Sigmoid colon (tissue), 7 donors: ENCODE data around the gene DACH1. TPM values are rescaled to one million over a fixed set of nuclear protein-coding genes. Genes with fewer than 3 reads are reported as not detected.

Experiments used
- DNase-seq: peaks from one replicate; pipeline ENCODE4 v3.0.0-alpha.2; 2019
- H3K27ac ChIP-seq, 4 donors: fragments of 200-600 bp; sonication (generic); one replicate each; pipeline ENCODE4 v1.5.1; 2016 to 2019; ENCODE audit warnings: mild to moderate bottlenecking in 1 of 4
- H3K27me3 ChIP-seq, 3 donors: fragments of 200-600 bp; sonication (generic); one replicate each; pipeline ENCODE4 v1.5.1; 2019; ENCODE audit warnings: mild to moderate bottlenecking in 1 of 3
- H3K36me3 ChIP-seq, 4 donors: fragments of 200-600 bp; sonication (generic); one replicate each; pipeline ENCODE4 v1.5.1; 2016 to 2019
- H3K4me1 ChIP-seq, 4 donors: fragments of 200-600 bp; sonication (generic); one replicate each; pipeline ENCODE4 v1.5.1; 2017 to 2019
- H3K4me3 ChIP-seq, 4 donors: fragments of 200-600 bp; sonication (generic); one replicate each; pipeline ENCODE4 v1.5.1; 2017 to 2019; ENCODE audit warnings: mild to moderate bottlenecking in 2 of 4, moderate library complexity in 1 of 4
- H3K9me3 ChIP-seq, 4 donors: fragments of 200-600 bp in 3 of 4; sonication (generic) in 3 of 4; one replicate each; pipeline versions ENCODE4 v1.5.1 to v1.6.1; 2013 to 2019
- CTCF ChIP-seq, 4 experiments: fragments of 450-650 bp in 3 of 4; fragments of 200-600 bp in 1 of 4; IDR thresholded peaks; one replicate each; pipeline ENCODE4 v1.5.1; 2016 to 2019; ENCODE audit warnings: antibody characterized with exemption in 4 of 4, mild to moderate bottlenecking in 3 of 4, moderate library complexity in 2 of 4
- EP300 ChIP-seq, 4 donors: sonication (generic); formaldehyde crosslinking; IDR thresholded peaks; one replicate each; pipeline ENCODE4 v1.6.1; 2017; ENCODE audit warnings: antibody characterized with exemption in 4 of 4
- POLR2A ChIP-seq, 2 donors: fragments of 450-650 bp; IDR thresholded peaks; one replicate each; pipeline ENCODE4 v1.6.1; 2016; ENCODE audit warnings: antibody characterized with exemption in 2 of 2, mild to moderate bottlenecking in 2 of 2, moderate library complexity in 2 of 2
- POLR2AphosphoS5 ChIP-seq, 4 donors: sonication (generic); formaldehyde crosslinking; IDR thresholded peaks; one replicate each; pipeline ENCODE4 v1.6.1; 2017; ENCODE audit warnings: antibody characterized with exemption in 4 of 4
- WGBS, 2 donors: extraction: QIAGEN DNeasy Blood & Tissue Kit; methylation state at CpG; one replicate each; pipeline ENCODE4 v1.1.7; 2013; 5-methylcytosine and 5-hydroxymethylcytosine counted together
- intact Hi-C: fragments of 100-400 bp; cut with DNase I; formaldehyde crosslinking; loops from one replicate; pipeline ENCODE4 v1.15.1; 2023
- polyA plus RNA-seq, 3 donors: library from polyadenylated mRNA; stranded (reverse); fragments of 200-250 nt; gene quantifications; one replicate each; pipeline ENCODE4 v1.2.3, GENCODE V29; 2013
- total RNA-seq, 4 donors: library from RNA; depleted of rRNA; stranded (reverse); fragments of >200 nt; gene quantifications; one replicate each; pipeline ENCODE4 v1.1.0, GENCODE V29; 2016
- donor health status: healthy with polysubstance abuse.
- donor health status: Bipolar disorder and iron deficiency.
- donor health status: healthy.

Gene DACH1
- total and polyA plus RNA-seq, 7 donors, result 0.49 to 1.9 (median 1.6) TPM

DNA sequence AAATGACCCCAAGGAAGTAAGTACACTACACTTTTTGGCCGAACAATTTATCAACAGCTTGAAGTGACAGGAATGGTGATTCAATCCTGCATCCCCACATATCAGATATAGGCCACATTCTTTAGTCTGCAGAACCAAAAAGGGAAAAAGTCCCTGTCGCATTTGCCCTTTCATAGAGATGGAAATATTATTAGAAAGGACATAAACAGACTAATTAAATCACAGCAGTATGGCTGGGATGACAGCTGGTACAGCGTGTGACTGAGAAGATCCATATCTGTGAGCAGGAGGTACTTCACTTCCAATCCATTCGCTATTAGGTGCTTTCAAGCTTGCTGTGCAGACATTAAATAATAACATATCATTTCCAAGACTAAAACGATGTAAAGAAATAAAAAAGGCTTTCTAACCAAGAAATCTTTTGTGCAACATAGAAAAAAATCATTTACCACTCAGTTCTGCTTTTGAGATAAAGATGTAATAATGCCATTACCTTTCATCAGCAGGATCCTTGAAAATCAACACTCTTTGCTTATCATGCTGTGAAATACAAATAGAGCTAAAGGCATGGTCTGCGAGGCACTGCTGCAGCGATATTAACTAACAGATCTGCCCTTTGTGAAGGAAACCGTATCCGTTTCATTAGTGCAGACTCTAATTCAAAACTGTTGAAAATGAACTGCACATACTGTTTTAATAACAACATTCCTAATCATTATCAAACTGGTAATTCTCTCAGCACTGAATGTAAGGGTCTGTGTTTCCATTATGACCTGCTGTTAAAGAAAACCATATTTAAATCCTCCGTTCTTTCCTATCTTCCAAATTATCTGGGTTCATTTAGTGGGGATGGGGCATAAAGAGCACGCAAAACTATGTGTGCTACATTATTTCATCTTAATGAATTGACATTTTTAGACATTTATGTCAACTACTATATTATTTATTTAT lies 245.6 kb downstream of the DACH1 start:
- 85 to 87% methylated on average over 11 of the region's 11 CpGs for WGBS, 2 donors
- no peak for DNase-seq
- intact Hi-C loops, result no loop called here
- TF ChIP-seq EP300 (IDR thresholded peaks at IDR 0.05) (no peak), CTCF (IDR thresholded peaks at IDR 0.05) (no peak), POLR2AphosphoS5 (IDR thresholded peaks at IDR 0.05) (no peak), POLR2A (IDR thresholded peaks at IDR 0.05) (no peak)
- no peaks in the 10 kb centered on the region for H3K36me3 ChIP-seq
- no peak overlapping the region for H3K27ac ChIP-seq
- H3K9me3 ChIP-seq, result no peaks in the 10 kb centered on the region
- no peak overlapping the region for H3K4me3 ChIP-seq
- H3K4me1 ChIP-seq, result no peaks in the 10 kb centered on the region
- H3K27me3 ChIP-seq, result no peaks in the 10 kb centered on the region

DNA sequence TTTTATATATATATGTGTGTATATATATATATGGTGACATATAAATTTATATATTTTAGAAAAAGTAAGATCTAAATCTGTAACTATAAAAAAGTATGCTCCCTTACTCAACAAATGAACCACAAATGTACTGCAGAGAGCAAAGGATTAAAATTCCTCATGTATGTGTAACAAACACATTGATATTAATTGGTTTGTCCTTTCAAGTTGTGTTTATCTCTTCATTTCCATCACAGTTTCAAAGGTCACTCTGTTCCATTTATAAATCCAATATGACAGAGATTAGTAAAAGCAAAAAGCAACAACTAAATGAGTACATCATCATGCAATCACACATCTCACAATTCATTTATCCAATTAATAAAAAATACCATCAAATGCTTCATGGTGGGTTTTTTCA lies 247.9 kb downstream of the DACH1 start:
- H3K27ac ChIP-seq, result no peak overlapping the region
- TF ChIP-seq EP300 (IDR thresholded peaks at IDR 0.05), result no peak
- TF ChIP-seq POLR2AphosphoS5 (IDR thresholded peaks at IDR 0.05), result no peak
- intact Hi-C loops, result no loop called here

GRCh38 chr13:71618159-71618558 lies 248.8 kb downstream of the DACH1 start:
- no peak for TF ChIP-seq POLR2A (IDR thresholded peaks at IDR 0.05)
- TF ChIP-seq EP300 (IDR thresholded peaks at IDR 0.05), result no peak
- TF ChIP-seq CTCF (IDR thresholded peaks at IDR 0.05), result no peak
- TF ChIP-seq POLR2AphosphoS5 (IDR thresholded peaks at IDR 0.05), result no peak
- no peaks in the 10 kb centered on the region for H3K36me3 ChIP-seq

More for the DNA sequence above, 247.9 kb downstream of the DACH1 start:
- no peaks in the 10 kb centered on the region for H3K36me3 ChIP-seq
- no peaks in the 10 kb centered on the region for H3K4me1 ChIP-seq
- no peaks in the 10 kb centered on the region for H3K27me3 ChIP-seq
- no peaks in the 10 kb centered on the region for H3K9me3 ChIP-seq
- no peak overlapping the region for H3K4me3 ChIP-seq
- no peak for DNase-seq

GRCh38 chr13:71617265-71617664 lies 249.7 kb downstream of the DACH1 start:
- Histone ChIP-seq H3K36me3 (no peaks in the 10 kb centered on the region), H3K27me3 (no peaks in the 10 kb centered on the region), H3K4me1 (no peaks in the 10 kb centered on the region), H3K27ac (no peak overlapping the region), H3K9me3 (no peaks in the 10 kb centered on the region), H3K4me3 (no peak overlapping the region)
- TF ChIP-seq POLR2A (IDR thresholded peaks at IDR 0.05), result no peak
- intact Hi-C loops, result no loop called here
- no peak for DNase-seq
- WGBS, 2 donors, result 23 to 68% methylated on average over 1 of the region's 1 CpG

More at GRCh38 chr13:71618159-71618558, 248.8 kb downstream of the DACH1 start:
- H3K27me3 ChIP-seq, result no peaks in the 10 kb centered on the region
- H3K4me3 ChIP-seq, result no peak overlapping the region
- intact Hi-C loops, result no loop called here
- H3K27ac ChIP-seq, result no peak overlapping the region
- H3K4me1 ChIP-seq, result no peaks in the 10 kb centered on the region
- DNase-seq, result no peak
- H3K9me3 ChIP-seq, result no peaks in the 10 kb centered on the region

DNA sequence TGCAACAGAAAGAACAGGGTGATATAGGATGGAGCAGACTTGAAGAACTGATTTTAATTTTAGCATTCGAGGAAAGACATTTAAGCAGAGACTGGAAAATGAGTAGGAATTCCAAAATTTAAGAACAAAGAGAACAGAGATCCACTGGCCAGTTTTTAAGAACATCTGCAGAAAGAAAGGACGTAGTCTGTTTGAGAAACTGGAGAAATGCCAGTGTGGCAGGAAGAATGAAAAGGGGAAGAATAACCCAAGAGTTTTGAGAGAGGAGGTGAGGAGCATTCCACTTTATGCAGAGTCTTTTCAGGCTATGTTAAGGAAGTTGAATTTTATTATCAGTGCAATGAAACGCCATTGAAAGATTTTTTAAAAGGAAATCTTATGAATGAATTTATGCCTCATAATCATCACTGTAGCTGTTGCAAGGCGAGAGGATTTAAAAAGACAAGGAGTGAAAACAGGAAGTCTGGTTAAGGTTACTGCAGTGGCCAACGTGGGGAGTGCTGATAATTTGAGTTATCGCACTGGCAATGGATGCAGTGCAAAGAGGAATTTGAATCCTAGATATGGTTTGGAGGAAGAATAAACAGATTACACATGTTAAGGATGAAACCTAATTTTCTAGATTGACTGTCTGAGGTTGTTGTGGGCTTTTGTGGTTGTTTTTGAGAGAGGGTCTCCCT lies 253.8 kb downstream of the DACH1 start:
- H3K36me3 ChIP-seq, result no peaks in the 10 kb centered on the region
- no peaks in the 10 kb centered on the region for H3K4me1 ChIP-seq
- DNase-seq, result no peak
- H3K4me3 ChIP-seq, result no peak overlapping the region
- H3K27me3 ChIP-seq, result no peaks in the 10 kb centered on the region
- TF ChIP-seq EP300 (IDR thresholded peaks at IDR 0.05) (no peak), CTCF (IDR thresholded peaks at IDR 0.05) (no peak), POLR2AphosphoS5 (IDR thresholded peaks at IDR 0.05) (no peak), POLR2A (IDR thresholded peaks at IDR 0.05) (no peak)
- intact Hi-C loops, result no loop called here
- 43 to 59% methylated on average over 6 of the region's 6 CpGs for WGBS, 2 donors
- H3K27ac ChIP-seq, result no peak overlapping the region
- H3K9me3 ChIP-seq, result no peaks in the 10 kb centered on the region
